Activated CD4-positive, CD25-positive, alpha-beta regulatory T cell treated with anti-CD3 and anti-CD28 coated beads, Interleukin-2, amount 50 U/mL, for 24 hours (primary cell): ENCODE results near the gene TLX1.

Experiments
- ATAC-seq, 2 donors: fragments of 150-1000 bp; cut with Tn5 transposase; one replicate each; pipeline ENCODE4 v1.10.0; 2021; ENCODE audit warnings: mild to moderate bottlenecking in 1 of 2, moderate library complexity in 1 of 2

Gene TLX1

GRCh38 chr10:101112799-101113594 is 18.1 kb upstream of the TLX1 start:
- no peak for ATAC-seq

GRCh38 chr10:101113890-101114403 is 17.2 kb upstream of the TLX1 start:
- no peak for ATAC-seq

- ATAC-seq = no peak
Observed at GRCh38 chr10:101114646-101115045, 16.5 kb upstream of the TLX1 start.

GRCh38 chr10:101116754-101117153 is 14.3 kb upstream of the TLX1 start:
- no peak for ATAC-seq

GRCh38 chr10:101118031-101118430 is 13.1 kb upstream of the TLX1 start:
- ATAC-seq = no peak

- ATAC-seq = no peak
Observed at GRCh38 chr10:101120520-101120883, 10.6 kb upstream of the TLX1 start.

GRCh38 chr10:101120884-101121653 is 10.0 kb upstream of the TLX1 start:
- ATAC-seq = peak; percentile 72 to 80

- ATAC-seq = no peak
Observed at GRCh38 chr10:101121654-101122031, 9.5 kb upstream of the TLX1 start.

- ATAC-seq = no peak
Observed at GRCh38 chr10:101122270-101123084, 8.6 kb upstream of the TLX1 start.

- ATAC-seq = no peak
Observed at GRCh38 chr10:101123085-101123814, 7.8 kb upstream of the TLX1 start.

GRCh38 chr10:101123815-101124617 is 7.1 kb upstream of the TLX1 start:
- no peak for ATAC-seq

GRCh38 chr10:101124933-101125332 is 6.2 kb upstream of the TLX1 start:
- ATAC-seq = no peak

GRCh38 chr10:101126684-101127628 is 4.1 kb upstream of the TLX1 start:
- ATAC-seq = no peak

- ATAC-seq = no peak
Observed at GRCh38 chr10:101130141-101130540, 959 bp upstream of the TLX1 start.

GRCh38 chr10:101131962-101132635 is 999 bp downstream of the TLX1 start:
- no peak for ATAC-seq

- no peak for ATAC-seq
Observed at GRCh38 chr10:101132636-101133473, 1.8 kb downstream of the TLX1 start.

GRCh38 chr10:101133489-101134298 is 2.6 kb downstream of the TLX1 start:
- ATAC-seq = no peak
